Measurements from ENCODE around the gene NEK10. TPM values are rescaled to one million over a fixed set of nuclear protein-coding genes. Genes with fewer than 3 reads are reported as not detected.
"Not testable (repeated sequence)": the region's sequence is repeated elsewhere in the genome, so short reads cannot be mapped to it uniquely, and the experiment has no call there.

NEK10 gene
- total and polyA plus RNA-seq, 2 donors (not counting 1 experiment from before 2014, with no cell fraction given): 0.49 to 0.55 TPM

- H3K9me3 Mint-ChIP-seq (ENCODE audit: insufficient read depth): no peaks in the 10 kb centered on the region
- Histone ChIP-seq H3K9ac (ENCODE audit: low read length) (no peak overlapping the region), H3K9me3 (ENCODE audit: control extremely low read depth in 1 of 3, control insufficient read depth in 2 of 3, insufficient read depth in 1 of 3, low read length in 2 of 3) (no peaks in the 10 kb centered on the region), H3K27me3 (replicated peaks in 1 of 4; ENCODE audit: control extremely low read depth in 1 of 4, control insufficient read depth in 3 of 4, insufficient read depth in 4 of 4, low read length in 3 of 4) (no peaks in the 10 kb centered on the region), H2AFZ (ENCODE audit: insufficient read depth, low read depth, low read length, poor library complexity, severe bottlenecking) (no peak overlapping the region), H3K79me2 (ENCODE audit: control insufficient read depth, insufficient read depth, low read length) (no peaks in the 10 kb centered on the region), H3K4me1 (ENCODE audit: control insufficient read depth in 2 of 2, insufficient read depth in 2 of 2, low read length in 2 of 2) (no peaks in the 10 kb centered on the region), H3K4me2 (replicated peaks; ENCODE audit: low read depth, low read length, poor library complexity, severe bottlenecking) (no peak overlapping the region), H3K4me3 (ENCODE audit: control extremely low read depth in 1 of 5, extremely low read depth in 1 of 5, insufficient read depth in 1 of 5, low read depth in 2 of 5, low read length in 4 of 5) (no peak overlapping the region), H3K36me3 (replicated peaks in 1 of 2; ENCODE audit: control extremely low read depth in 1 of 2, control insufficient read depth in 1 of 2, extremely low read depth in 1 of 2, insufficient read depth in 2 of 2, low read length in 1 of 2) (no peaks in the 10 kb centered on the region), H4K20me1 (ENCODE audit: control insufficient read depth, insufficient read depth, low read length, poor library complexity, severe bottlenecking) (no peaks in the 10 kb centered on the region), H3K27ac (ENCODE audit: low read length in 2 of 2) (no peak overlapping the region)
- no peaks in the 10 kb centered on the region for H3K4me1 Mint-ChIP-seq
- intact Hi-C loops (cut with micrococcal nuclease): no loop called here
- DNase-seq: no peak
- ChIA-PET CTCF (no interaction called here), POLR2A (no interaction called here)
- no CpG with 5 or more reads among the region's 3 CpGs for WGBS (ENCODE audit: insufficient coverage)
- ATAC-seq (ENCODE audit: low read depth): no peak
- H3K27ac Mint-ChIP-seq: no peak overlapping the region
- H3K4me3 Mint-ChIP-seq: no peak overlapping the region
- TF ChIP-seq EZH2 (IDR thresholded peaks at IDR 0.05; ENCODE audit: borderline replicate concordance, insufficient read depth, low read depth, low read length, poor library complexity, severe bottlenecking): no peak
- no peak for TF ChIP-seq CTCF (IDR thresholded peaks at IDR 0.05)
- no peaks in the 10 kb centered on the region for H3K27me3 Mint-ChIP-seq
These were observed 79.3 kb downstream of the NEK10 start for GRCh38 chr3:27289769-27290413.

GRCh38 chr3:27287052-27287451 is 82.1 kb downstream of the NEK10 start:
- no peaks in the 10 kb centered on the region for H3K9me3 Mint-ChIP-seq (ENCODE audit: insufficient read depth)
- Histone ChIP-seq H3K4me3 (ENCODE audit: control extremely low read depth in 1 of 5, extremely low read depth in 1 of 5, insufficient read depth in 1 of 5, low read depth in 2 of 5, low read length in 4 of 5) (no peak overlapping the region), H3K79me2 (ENCODE audit: control insufficient read depth, insufficient read depth, low read length) (no peaks in the 10 kb centered on the region), H3K36me3 (replicated peaks in 1 of 2; ENCODE audit: control extremely low read depth in 1 of 2, control insufficient read depth in 1 of 2, extremely low read depth in 1 of 2, insufficient read depth in 2 of 2, low read length in 1 of 2) (no peaks in the 10 kb centered on the region), H3K27me3 (replicated peaks in 1 of 4; ENCODE audit: control extremely low read depth in 1 of 4, control insufficient read depth in 3 of 4, insufficient read depth in 4 of 4, low read length in 3 of 4) (no peaks in the 10 kb centered on the region), H2AFZ (ENCODE audit: insufficient read depth, low read depth, low read length, poor library complexity, severe bottlenecking) (no peak overlapping the region), H3K4me2 (replicated peaks; ENCODE audit: low read depth, low read length, poor library complexity, severe bottlenecking) (no peak overlapping the region), H4K20me1 (ENCODE audit: control insufficient read depth, insufficient read depth, low read length, poor library complexity, severe bottlenecking) (no peaks in the 10 kb centered on the region), H3K4me1 (ENCODE audit: control insufficient read depth in 2 of 2, insufficient read depth in 2 of 2, low read length in 2 of 2) (no peaks in the 10 kb centered on the region), H3K9me3 (ENCODE audit: control extremely low read depth in 1 of 3, control insufficient read depth in 2 of 3, insufficient read depth in 1 of 3, low read length in 2 of 3) (no peaks in the 10 kb centered on the region), H3K9ac (ENCODE audit: low read length) (no peak overlapping the region), H3K27ac (ENCODE audit: low read length in 2 of 2) (no peak overlapping the region)
- H3K4me1 Mint-ChIP-seq: no peaks in the 10 kb centered on the region
- no peak for TF ChIP-seq CTCF (IDR thresholded peaks at IDR 0.05)
- TF ChIP-seq EZH2 (IDR thresholded peaks at IDR 0.05; ENCODE audit: borderline replicate concordance, insufficient read depth, low read depth, low read length, poor library complexity, severe bottlenecking): no peak
- H3K4me3 Mint-ChIP-seq: no peak overlapping the region
- ChIA-PET POLR2A (no interaction called here), CTCF (no interaction called here)
- WGBS (ENCODE audit: insufficient coverage): no CpG with 5 or more reads among the region's 2 CpGs
- H3K27me3 Mint-ChIP-seq: no peaks in the 10 kb centered on the region
- ATAC-seq (ENCODE audit: low read depth): no peak
- intact Hi-C loops (cut with micrococcal nuclease): no loop called here
- DNase-seq: no peak
- no peak overlapping the region for H3K27ac Mint-ChIP-seq

- H3K9me3 ChIP-seq (ENCODE audit: control extremely low read depth in 1 of 3, control insufficient read depth in 2 of 3, insufficient read depth in 1 of 3, low read length in 2 of 3); CTCF ChIA-PET; H3K79me2 ChIP-seq (ENCODE audit: control insufficient read depth, insufficient read depth, low read length); H3K9ac ChIP-seq (ENCODE audit: low read length); ATAC-seq (ENCODE audit: low read depth); H3K27ac Mint-ChIP-seq; intact Hi-C loops (cut with micrococcal nuclease); H3K36me3 ChIP-seq (replicated peaks in 1 of 2; ENCODE audit: control extremely low read depth in 1 of 2, control insufficient read depth in 1 of 2, extremely low read depth in 1 of 2, insufficient read depth in 2 of 2, low read length in 1 of 2); H3K4me1 ChIP-seq (ENCODE audit: control insufficient read depth in 2 of 2, insufficient read depth in 2 of 2, low read length in 2 of 2); H2AFZ ChIP-seq (ENCODE audit: insufficient read depth, low read depth, low read length, poor library complexity, severe bottlenecking); H3K27ac ChIP-seq (ENCODE audit: low read length in 2 of 2); H3K27me3 Mint-ChIP-seq; H3K9me3 Mint-ChIP-seq (ENCODE audit: insufficient read depth); H3K4me3 Mint-ChIP-seq; H3K4me2 ChIP-seq (replicated peaks; ENCODE audit: low read depth, low read length, poor library complexity, severe bottlenecking); H3K27me3 ChIP-seq (replicated peaks in 1 of 4; ENCODE audit: control extremely low read depth in 1 of 4, control insufficient read depth in 3 of 4, insufficient read depth in 4 of 4, low read length in 3 of 4); H4K20me1 ChIP-seq (ENCODE audit: control insufficient read depth, insufficient read depth, low read length, poor library complexity, severe bottlenecking); DNase-seq; H3K4me1 Mint-ChIP-seq; H3K4me3 ChIP-seq (ENCODE audit: control extremely low read depth in 1 of 5, extremely low read depth in 1 of 5, insufficient read depth in 1 of 5, low read depth in 2 of 5, low read length in 4 of 5): not testable (repeated sequence)
- POLR2A ChIA-PET: interaction anchor here (0.7 kb wide), 1 partner anchor 9 kb away, joined by 3 read pairs; no protein-coding TSS in a partner anchor
- no CpG with 5 or more reads among the region's 10 CpGs for whole genome bisulfite sequencing (ENCODE audit: insufficient coverage)
These were observed 82.7 kb downstream of the NEK10 start for GRCh38 chr3:27286467-27286866.

All from B cell (primary cell).